ENCODE measurements around the gene PHF3.

GRCh38 chr6:63637865-63638445, 2.4 kb downstream of the PHF3 start:
- TF ChIP-seq CTCF (conservative IDR thresholded peaks at IDR 0.05) (no peak), ZFX (IDR thresholded peaks at IDR 0.05) (no peak)

All from C4-2B (cell line).